HG02798 (cell line): ENCODE measurements around the gene POU2F1.

ENCODE experiments used
- ATAC-seq: cut with Tn5 transposase; IDR thresholded peaks from one replicate; pipeline ENCODE4 v1.9.1; 2021; ENCODE audit warnings: mild to moderate bottlenecking; ENCODE audit not compliant: unreplicated experiment, poor library complexity

POU2F1 gene

DNA sequence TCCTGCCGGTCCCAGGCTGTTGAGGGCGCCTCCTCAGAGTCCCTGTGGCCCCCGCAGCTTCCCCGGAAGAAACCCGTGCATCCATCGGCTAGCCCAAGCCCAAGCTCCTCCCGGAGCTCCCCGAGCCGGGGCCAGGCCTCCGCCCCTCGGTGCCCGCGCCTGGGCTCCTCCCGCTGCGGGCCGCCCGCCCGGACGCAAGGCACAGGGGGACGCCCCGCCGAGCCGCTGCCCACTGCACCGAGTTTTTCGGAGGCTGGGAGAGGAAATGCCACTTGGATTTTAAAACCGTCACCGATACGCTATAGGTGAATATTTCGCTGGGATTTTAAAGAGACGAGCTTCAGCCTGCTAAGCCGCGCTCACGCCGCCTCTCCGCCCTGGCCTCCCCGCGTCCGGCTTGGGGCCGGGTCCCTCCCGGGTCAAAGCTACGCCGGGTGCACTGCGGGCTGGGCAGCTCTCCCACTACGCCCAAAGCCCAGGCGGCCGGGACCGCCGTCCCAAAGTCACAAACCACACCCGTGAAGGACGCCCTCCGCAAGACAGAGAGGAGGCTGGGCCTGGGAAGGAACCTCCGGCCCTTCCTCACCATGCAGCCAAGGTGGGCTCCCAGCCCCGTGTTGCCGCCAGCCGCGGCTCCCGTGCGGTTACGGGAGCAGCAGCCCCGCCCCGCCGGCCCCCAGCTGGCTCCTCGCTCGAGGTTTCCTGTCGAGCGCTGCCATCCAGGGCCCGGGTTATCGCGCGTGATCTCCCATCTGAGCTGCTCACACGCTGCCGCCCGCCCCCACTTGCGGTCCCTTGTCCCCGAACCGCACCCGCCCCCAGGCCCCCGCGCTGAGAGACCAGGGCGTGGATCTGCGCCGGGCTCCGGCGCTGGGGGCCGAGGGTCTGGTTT, 234.5 kb downstream of the POU2F1 start:
- ATAC-seq = peak; percentile 61

DNA sequence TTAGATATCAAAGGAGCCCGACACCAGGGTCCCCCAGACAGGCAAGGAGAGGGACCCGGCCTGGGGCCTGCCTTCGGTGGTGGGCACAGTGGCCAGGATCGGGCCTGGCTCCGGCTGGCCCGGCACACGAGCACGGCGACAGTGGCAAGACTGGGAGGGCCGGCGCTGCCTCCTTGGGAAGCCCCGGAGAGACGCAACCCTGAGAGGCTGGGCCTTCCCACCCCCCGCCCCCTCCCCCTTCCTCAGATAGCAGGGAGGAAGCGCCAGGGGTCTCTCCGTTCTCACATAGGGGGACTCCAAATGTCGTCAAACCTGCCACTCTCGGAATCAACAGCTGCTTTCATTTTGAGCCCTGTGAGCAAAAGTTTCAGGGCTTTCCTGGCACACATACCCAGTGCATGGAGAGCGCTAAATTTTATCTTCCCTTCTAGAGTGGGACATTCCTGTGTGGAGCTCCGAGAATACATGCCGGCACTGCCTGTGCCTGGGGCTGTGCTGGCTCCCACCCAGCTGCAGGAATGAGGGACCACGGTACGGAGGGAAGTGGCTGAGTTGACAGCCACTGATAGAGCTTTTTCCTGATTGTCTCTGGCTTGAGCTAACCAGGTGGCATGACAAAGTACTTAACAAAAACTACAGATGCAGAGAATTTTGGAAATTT, 235.2 kb downstream of the POU2F1 start:
- ATAC-seq = peak; percentile 41

DNA sequence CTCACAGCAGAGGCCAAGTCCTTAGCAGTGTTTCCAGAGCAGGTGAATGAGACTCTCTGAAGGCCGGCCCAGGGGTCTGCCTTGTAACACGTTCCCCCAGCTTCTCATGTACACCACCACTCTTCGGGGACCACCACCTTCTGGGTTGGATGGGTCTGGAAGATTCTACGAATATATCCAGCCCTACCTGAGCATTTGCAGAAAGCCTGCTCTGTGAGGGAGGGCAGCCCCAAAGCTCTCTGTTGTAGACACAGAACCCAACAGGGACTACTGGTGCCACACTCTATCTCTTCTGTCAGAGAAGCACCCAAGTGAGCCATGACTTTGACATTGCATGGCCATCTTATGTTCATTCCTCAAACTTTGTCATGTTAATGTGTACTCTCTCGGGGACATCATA, 235.8 kb downstream of the POU2F1 start:
- no peak for ATAC-seq

DNA sequence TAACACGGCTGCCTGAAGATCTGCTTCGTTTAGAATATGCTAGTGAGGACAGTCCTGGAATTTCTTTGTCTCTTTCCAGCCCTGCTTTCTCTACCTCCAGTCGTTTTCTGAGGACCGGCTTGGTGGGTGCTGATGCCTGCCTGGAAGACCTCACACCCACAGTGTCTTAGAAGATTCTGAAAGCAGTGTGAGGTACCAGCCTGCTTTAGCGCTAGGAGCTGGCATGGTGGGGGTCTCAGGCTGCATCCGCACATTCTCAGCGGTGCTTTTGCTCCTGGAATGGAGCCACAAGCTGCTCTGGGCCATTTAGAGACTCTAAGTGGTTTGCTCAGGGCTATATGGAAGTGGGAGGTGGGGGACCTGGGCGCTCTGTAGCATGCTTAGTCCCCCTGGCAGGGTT, 236.2 kb downstream of the POU2F1 start:
- ATAC-seq = no peak

DNA sequence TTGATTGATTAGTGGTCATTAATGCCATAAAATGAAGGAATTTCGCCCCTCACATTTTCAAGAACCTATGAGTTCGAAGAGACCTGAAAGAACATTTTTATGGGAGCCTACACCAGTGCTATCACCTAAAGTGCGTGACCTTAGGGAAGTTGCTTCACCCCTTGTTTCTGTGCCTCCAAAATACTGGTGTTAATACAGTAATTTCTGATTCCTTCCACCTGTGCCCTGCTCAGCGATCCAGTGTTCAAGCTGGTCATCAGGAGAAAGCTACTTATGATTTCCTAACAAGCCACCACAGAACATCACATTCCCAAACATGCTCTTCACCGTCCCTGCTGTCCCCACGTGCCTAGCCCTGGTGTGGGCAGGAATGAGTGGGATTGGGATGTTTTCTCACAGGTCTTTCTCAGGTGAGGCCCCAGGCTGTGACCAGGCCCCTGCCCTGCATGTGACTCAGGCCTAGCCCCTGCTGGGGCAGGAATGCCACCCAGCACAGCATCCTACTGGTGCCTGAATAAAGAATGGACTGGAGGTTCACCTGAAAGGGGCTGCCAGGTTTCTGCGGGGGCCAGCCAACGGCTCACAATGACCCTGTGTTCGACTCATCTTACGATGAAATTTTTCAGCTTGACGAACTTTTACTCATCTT, 237.4 kb downstream of the POU2F1 start:
- ATAC-seq = no peak

DNA sequence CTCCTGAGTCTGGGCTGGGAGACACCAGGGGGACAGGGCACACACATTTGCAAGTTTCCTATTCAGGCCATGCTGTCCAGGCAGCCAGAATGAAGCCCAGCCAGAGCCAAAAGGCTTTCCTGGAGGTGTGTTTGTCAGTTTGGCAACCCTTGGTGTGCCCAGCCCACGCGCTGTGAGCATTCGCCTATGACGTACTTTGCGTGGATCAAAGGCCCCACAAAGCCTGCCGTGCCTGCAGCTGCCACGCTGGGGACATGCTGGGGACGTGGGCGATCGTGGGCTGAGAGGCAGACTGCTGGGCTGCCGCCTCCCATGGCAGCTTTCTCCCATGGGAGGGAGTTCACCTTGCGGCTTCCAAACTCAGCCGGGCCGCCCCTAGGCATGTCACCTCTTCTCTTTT, 240.2 kb downstream of the POU2F1 start:
- ATAC-seq = no peak

DNA sequence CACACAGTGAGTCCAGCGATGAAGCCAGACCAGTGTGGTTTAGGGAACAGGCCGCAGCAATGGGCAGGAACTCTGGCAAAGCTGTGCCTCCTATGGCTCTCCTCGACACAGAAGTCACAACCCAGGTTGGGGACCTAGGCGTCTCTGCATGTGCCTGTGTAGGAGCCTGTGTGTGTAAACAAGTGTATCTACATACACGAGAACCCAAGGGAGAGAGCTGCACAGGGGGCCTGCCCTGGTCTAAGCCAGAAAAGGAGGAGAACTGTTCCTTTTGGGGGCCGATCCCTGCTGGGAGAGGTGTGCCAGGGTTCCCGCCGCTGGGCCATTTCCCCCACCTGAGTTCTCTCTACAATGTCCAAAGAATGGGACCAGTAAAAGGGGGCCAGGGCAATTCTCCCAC, 241.7 kb downstream of the POU2F1 start:
- no peak for ATAC-seq

DNA sequence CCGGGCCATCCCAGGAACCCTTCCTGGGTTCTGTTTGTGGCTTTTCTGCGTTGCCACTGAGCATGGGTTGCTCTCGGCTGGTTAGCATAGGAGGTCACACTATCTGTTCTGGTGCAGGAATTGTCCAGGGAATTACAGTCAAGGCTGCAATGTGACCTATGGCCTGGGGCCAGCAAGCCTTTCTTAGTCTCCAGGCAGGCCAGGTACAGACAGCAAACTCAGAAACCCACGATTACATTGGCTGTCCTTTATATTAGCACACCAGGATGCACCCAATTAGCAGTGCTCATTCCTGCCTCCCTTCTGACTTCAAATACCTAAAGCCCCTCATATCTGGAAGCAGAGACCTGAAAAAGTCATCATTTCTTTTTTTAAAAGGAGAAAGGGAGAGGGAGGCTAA, 242.4 kb downstream of the POU2F1 start:
- no peak for ATAC-seq

DNA sequence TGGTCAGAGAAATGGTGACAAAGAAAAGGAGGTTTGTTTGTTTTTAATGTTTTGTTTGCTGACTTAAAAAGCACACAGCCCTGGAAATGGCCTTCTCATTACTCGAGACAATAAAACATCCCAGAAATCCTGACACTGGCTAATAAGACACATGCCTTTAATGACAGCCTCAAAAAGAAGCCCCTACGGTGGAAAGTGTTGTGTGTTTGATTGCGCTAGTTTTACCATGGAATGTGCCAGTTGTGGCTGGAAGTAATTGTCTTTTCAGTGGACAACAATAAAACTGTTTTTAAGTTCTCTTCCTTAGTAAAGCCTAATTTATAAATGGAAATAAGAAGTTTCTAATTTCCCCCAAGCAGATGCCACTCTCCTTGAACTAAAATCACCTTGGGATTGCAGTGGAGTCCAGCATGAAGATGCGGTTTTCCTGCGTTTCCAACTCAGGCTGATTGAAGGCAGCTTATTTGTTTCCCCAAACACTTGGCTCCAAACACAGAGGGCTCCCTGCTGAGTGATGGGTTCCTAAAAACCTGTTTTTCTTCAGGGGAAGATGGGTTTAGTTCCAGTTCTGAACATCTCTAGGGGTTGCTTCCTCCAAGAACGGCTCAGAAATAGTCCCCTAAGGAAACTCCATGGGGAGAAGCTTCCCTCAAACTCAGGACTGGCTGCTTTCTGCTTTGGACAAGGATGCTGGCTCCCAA, 243.3 kb downstream of the POU2F1 start:
- ATAC-seq = no peak

DNA sequence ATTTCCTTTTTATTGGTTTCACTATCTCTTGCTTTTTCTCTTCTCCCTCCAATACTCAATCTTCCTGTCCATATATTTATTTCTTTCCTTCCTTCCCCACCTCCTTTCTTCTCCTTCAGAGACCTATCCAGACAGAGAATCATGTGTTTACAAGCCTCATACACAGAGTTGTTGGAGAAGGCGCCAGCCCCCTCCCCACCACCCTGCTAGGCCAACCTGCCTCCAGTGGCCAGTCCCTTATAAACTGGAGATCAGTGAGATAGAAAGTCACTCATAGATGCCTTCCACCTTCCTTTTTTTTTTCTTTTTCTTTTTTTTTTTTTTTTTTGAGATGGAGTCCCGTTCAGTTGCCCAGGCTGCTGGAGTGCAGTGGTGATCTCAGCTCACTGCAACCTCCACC, 244.3 kb downstream of the POU2F1 start:
- ATAC-seq = no peak

DNA sequence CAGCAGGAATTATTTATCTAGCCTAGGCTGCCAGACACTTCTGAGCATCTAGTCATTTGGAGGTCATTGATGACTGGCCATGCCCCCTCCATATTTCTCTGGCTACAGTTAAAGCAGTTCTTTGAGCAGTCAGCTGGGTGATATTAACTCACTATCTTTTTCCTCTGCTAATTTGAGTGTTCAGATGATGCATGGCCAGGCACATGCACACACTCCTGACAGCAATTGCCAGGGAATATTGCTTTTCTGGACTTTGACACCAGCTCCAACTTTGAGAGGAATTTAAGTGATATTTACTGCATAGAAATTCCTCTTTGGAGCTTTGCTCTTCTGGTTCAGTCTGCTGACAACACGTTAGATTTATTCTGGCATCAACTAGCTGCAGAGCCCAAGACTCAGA, 245.1 kb downstream of the POU2F1 start:
- no peak for ATAC-seq

DNA sequence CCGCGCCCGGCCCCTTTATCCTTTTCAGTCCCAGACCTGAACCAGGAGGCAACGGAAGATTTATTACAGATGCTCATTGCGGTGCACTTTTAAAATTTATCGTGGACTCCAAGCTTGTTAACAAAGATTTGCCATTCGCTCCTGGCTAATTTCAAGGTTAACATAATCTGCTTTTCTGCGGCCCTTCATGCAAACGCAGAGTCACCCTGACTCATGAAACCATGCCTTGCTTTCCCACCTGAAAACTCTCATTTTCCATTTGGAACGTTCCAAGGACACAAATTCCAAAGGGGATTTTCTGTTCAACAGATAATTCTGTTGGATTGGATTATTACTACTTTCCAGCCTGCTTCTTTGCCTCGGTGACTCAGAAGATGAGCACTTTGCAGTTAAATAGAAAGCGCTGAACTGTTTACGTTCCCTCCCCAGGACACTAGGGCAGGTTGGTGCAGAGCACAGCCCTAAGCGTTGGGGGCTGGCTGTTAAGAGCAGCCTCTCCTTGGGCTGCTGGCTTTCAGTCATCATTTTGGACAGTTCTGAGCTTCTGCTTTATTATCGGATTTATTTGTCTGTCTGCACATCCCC, 246.5 kb downstream of the POU2F1 start:
- no peak for ATAC-seq

DNA sequence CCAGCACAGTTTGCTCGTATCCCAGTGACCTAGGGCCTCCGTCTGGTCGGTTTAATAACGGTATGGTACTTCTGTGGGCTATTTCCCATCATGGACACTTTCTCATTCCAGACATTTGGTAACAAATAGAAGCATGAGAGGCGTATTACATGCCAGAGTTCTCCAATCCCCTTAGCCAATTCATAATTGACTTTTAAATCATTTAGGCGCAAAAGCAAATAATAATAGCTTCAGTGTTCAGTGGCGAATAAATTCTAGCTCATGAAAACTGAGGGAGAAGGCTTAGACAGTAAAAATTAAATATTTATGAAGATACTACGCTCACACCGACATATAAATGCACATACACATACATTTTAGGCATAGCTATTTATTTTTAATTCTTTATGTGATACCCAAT, 247.1 kb downstream of the POU2F1 start:
- ATAC-seq = no peak

DNA sequence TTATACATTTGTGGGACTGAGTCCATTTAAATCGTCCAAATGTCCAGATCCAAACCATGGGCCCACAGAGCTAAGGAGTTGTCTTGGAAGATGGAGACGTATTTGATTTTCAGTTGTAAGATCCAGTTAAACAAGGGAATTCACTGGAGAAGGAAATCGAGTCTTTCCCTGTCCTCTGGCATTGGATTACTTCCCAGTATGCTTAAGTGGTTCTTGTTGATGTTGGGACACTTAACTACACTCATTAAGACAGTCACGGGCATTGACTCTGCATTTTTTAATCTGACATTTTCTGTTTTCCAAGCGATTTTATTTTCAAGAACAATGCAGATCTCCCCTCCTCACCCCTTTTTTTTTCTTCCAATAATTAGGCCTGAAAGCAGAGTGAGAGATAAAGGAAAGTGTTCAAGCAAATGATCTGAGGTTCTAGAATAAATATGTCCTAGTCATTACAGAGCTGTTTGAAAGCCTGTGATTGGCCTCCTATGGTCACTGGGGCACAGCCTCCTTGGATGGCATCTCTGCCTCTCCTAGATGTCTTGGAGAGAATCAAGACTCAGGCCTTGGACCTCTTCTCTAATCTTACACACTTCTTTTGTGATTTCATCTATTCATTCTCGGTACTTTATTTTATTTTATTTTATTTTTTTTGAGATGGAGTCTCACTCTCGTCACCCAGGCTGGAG, 248.7 kb downstream of the POU2F1 start:
- ATAC-seq = no peak

DNA sequence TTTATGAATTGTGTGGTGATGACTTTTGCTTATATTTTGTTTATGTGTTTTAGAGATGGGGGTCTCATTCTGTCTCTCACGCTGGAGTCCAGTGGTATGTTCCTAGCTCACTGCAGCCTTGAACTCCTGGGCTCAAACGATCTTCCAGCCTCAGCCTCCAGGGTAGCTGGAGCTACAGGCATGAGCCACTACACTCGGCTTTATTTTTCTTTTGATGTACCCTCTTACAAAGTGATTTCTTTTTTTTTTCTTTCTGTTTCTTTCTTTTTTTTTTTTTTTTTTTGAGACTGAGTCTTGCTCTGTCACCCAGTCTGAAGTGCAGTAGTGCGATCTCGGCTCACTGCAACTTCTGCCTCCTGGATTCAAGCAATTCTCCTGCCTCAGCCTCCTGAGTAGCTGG, 250.9 kb downstream of the POU2F1 start:
- ATAC-seq = no peak

DNA sequence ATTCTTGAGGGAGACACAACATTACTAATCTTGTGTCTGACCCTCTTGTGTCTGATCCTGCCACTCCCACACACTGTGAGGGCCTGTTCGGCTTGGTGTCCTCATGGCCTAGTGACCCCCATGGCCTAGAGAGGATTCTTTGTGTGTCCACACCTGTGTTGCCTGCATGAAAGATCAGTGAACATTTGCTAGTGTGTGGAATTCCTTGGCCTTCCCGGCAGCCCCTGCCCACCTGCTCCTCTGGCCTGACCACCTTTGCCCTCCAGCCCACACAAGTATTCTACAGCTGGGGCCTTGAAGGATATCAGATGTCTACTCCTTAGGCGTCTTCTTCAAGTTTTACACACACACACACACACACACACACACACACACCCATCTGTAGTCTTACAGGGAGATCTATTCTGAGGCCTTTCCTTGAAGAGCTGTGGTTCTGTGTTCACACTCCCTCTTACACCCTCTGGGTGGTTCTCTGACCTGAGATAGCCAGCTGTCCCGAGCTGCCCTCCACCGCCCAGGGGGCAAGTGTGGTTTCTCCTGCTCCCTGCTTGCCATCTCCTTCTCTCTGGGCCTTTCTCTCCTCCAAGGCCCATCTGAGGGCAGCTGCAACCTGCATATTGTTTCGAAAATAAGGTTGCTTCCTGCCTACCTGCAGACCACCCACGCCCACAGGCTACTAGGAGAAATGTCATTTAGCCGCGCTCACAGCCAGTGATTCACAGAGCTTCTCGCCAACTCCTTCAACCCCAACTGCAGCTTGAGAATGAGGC, 252.3 kb downstream of the POU2F1 start:
- no peak for ATAC-seq

DNA sequence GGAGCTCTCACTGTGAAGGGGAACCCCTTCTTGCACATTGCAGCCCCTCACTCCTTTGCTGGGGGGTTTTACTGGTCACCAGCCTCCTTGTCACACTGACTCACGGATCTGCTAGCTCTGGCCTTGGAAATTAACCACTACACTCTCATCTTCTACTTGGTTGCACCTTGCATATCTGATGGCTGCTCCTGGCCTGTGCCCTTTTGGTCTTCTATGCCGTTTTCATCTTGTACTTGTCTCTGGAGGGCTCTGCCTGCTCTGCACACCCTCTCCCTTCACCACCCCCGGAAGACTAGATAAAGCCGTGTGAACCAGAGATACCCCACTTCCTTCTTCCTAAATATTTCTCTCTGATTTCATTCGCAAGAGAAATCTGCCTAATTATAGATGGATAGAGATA, 253.1 kb downstream of the POU2F1 start:
- no peak for ATAC-seq

DNA sequence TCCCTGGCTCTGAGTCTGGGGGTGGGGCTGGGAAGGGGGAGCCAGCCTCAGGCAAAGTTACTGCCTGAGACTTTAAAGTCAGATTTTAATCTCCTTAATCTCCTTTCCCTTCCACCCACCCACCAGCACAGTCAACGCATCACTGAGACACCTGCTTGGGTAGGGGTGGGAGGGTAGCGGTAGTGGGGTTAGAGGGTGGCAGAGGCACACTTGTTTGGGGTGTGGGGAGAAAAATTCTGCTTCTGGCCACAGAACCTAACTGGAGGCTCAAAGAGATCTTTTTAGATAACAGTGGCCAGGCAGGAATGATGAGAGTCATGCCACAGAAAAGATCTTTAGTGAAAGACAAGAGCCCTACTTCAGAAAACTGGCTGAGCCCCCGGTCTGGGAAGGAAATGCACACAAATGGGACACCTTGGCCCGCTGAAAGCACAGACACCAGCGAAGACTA, 253.5 kb downstream of the POU2F1 start:
- ATAC-seq = no peak

DNA sequence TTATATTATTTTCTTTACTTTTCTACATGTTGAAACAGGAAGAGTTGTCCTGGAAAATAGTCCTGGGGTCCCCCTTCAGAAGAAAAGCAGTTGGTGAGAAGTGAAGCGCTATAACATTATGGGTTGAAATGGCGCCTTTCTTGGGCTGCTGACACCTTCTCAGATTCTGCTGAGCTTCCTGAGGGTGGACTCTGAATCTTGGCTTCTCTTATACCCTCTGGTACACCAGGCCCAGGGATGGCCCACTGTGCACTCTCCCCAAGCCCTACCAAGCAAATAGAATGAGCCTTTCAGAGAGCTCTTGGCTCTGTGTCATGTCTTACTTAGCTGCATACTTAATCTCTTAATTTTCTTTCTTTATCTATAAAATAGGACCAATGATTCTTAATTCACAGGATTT, 255.4 kb downstream of the POU2F1 start:
- ATAC-seq = no peak
